ENCODE results near the gene CBLC. TPM values are rescaled to one million over a fixed set of nuclear protein-coding genes. Genes with fewer than 3 reads are reported as not detected.
A peak's percentile ranks its signal among the peaks of the same experiment; 100 is the strongest.

Gene CBLC
- not detected for polyA plus RNA-seq (ENCODE audit: low read depth in 6 of 6)

DNA sequence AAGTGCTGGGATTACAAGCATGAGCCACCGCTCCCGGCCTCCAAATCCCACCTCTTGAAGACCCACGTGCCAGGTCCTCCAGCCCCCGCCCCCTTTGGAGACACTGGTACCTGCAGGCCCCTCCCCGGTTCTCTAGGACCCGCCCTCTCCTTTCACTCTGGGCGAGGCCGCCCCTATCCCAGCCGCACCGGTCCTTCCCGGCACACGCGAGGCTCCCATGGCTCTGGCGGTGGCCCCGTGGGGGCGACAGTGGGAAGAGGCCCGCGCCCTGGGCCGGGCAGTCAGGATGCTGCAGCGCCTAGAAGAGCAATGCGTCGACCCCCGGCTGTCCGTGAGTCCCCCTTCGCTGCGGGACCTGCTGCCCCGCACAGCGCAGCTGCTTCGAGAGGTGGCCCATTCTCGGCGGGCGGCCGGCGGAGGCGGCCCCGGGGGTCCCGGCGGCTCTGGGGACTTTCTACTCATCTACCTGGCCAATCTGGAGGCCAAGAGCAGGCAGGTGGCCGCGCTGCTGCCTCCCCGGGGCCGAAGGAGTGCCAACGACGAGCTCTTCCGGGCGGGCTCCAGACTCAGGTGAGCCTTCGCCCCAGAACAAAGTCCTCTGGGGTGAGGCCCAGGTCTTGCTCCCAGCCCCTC, at the start of gene CBLC:
CBLC (plus strand) TSS at position 176 of the 633 bp plus-strand sequence; CDS start at position 218, 42 bp downstream.
- no peaks in the 10 kb centered on the region for H3K9me3 Mint-ChIP-seq
- ATAC-seq (ENCODE audit: low read depth in 2 of 2) (no peak), DNase-seq (no peak)
- no peaks in the 10 kb centered on the region for H3K36me3 Mint-ChIP-seq
- H3K27me3 Mint-ChIP-seq: peaks cover 0 to 11% (median 5%) of the 10 kb centered on the region in 3 donors
- peaks cover 0 to 4% (median 2%) of the 10 kb centered on the region in 3 donors for H3K4me1 Mint-ChIP-seq
- H3K4me3 Mint-ChIP-seq: peak within 1 kb of the TSS in 2 of 8 donors; percentile 35 to 37
- peak within 1 kb of the TSS in 1 of 6 donors; percentile 49 for H3K27ac Mint-ChIP-seq

DNA sequence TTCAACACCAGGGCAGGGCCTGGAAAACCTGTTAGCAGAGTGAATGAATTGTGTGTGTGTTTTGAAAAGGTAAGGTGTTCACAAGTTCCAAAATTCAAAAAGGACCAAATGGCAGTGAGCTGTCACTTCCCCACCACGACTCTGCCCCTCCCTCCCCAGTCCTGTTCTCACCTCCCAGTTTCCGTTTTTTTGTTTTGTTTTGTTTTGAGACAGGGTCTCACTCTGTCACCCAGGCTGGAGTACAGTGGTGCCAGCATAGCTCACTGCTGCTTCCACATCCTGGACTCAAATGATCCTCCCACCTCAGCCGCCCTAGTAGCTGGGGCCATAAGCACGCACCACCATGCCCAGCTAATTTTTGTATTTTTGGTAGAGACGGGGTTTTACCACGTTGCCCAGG, 49.5 kb upstream of the CBLC start:
- H3K9me3 Mint-ChIP-seq: peaks cover 0 to 2% (median 0%) of the 10 kb centered on the region in 7 donors
- DNase-seq (no peak), ATAC-seq (ENCODE audit: low read depth in 2 of 2) (no peak)
- H3K4me1 Mint-ChIP-seq: peaks cover 22 to 49% (median 47%) of the 10 kb centered on the region in 3 donors
- H3K27me3 Mint-ChIP-seq: peaks cover 0 to 8% (median 0%) of the 10 kb centered on the region in 3 donors
- peak overlapping the region in 3 of 8 donors; percentile 29 to 83 (median 41) for H3K4me3 Mint-ChIP-seq
- no peaks in the 10 kb centered on the region for H3K36me3 Mint-ChIP-seq
- peak overlapping the region; percentile 15 to 70 (median 52) for H3K27ac Mint-ChIP-seq

GRCh38 chr19:44729516-44730033, 48.1 kb upstream of the CBLC start:
- DNase-seq (no peak), ATAC-seq (ENCODE audit: low read depth in 2 of 2) (peak; percentile 86 to 90)
- peaks cover 0 to 4% (median 0%) of the 10 kb centered on the region in 3 donors for H3K27me3 Mint-ChIP-seq
- peak overlapping the region in 7 of 8 donors; percentile 7 to 61 (median 37) for H3K4me3 Mint-ChIP-seq
- peaks cover 17 to 36% (median 33%) of the 10 kb centered on the region in 3 donors for H3K4me1 Mint-ChIP-seq
- no peaks in the 10 kb centered on the region for H3K36me3 Mint-ChIP-seq
- H3K27ac Mint-ChIP-seq: peak overlapping the region in 5 of 6 donors; percentile 28 to 92 (median 73)
- peaks cover 0 to 2% (median 0%) of the 10 kb centered on the region in 7 donors for H3K9me3 Mint-ChIP-seq

GRCh38 chr19:44731081-44731480, 46.6 kb upstream of the CBLC start:
- Mint-ChIP-seq H3K27ac (no peak overlapping the region), H3K4me1 (peaks cover 13 to 26% (median 22%) of the 10 kb centered on the region in 3 donors), H3K27me3 (no peaks in the 10 kb centered on the region), H3K36me3 (no peaks in the 10 kb centered on the region), H3K4me3 (no peak overlapping the region), H3K9me3 (peaks cover 0 to 2% (median 0%) of the 10 kb centered on the region in 7 donors)
- DNase-seq (no peak), ATAC-seq (ENCODE audit: low read depth in 2 of 2) (no peak)

DNA sequence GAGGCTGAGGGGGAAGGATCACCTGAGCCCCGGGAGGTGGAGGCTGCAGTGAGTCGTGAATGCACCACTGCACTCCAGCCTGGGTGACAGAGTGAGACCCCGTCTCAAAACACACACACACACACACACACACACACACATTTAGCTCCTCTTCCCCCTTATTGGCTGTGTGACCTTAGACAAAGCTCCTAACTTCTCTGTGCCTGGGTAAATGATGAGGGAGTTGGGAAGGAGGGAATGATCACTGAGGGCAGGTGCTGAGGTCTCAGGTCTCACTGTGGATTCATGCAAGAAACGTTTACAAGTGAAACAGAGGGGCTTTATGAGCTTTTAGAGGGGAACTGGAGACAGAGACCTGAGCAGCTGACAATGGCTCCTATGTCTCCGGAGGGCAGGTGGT, 46.1 kb upstream of the CBLC start:
- peaks cover 0 to 2% (median 0%) of the 10 kb centered on the region in 7 donors for H3K9me3 Mint-ChIP-seq
- H3K36me3 Mint-ChIP-seq: no peaks in the 10 kb centered on the region
- no peak for ATAC-seq (ENCODE audit: low read depth in 2 of 2)
- peak overlapping the region in 1 of 6 donors; percentile 71 for H3K27ac Mint-ChIP-seq
- no peak for DNase-seq
- peaks cover 13 to 26% (median 23%) of the 10 kb centered on the region in 3 donors for H3K4me1 Mint-ChIP-seq
- H3K27me3 Mint-ChIP-seq: no peaks in the 10 kb centered on the region
- no peak overlapping the region for H3K4me3 Mint-ChIP-seq

DNA sequence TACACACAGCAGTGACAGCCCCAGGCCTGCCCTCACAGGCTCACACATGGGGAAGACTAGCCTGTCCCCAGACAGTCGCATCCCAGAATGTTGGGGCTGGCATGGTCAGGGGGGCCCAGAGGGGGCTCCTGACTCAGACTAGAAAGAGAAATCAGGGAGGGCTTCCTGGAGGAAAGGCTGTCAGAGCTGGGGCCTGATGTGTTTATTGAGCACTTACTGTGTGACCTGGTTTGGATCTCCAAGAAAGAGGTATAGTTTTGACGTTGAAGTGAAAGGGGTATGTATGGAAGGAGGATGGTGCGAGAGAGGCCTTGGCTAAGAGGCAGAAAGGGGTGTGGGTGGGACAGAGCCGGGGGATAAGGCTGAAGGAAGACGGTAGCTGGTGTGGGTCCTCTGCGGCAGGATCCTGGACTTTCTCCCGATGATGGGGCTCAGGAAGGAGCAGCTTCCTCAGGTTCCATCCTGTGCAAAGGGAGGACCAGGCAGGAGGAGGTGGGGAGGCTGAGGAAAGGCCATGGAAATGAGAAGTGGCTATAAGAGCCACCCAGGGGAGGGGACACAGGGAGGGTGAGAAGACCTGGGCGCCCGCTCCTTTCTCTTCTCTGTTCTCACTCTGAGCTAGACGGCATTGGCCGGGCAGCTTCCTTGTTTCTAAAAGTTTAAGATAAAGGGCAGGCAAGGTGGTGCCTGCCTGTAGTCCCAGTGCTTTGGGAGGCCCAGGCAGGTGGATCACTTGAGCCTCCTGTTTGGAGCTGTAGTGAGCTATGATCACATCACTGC, 45.3 kb upstream of the CBLC start:
- H3K4me3 Mint-ChIP-seq: no peak overlapping the region
- peaks cover 13 to 32% (median 30%) of the 10 kb centered on the region in 3 donors for H3K4me1 Mint-ChIP-seq
- H3K9me3 Mint-ChIP-seq: peaks cover 0 to 2% (median 0%) of the 10 kb centered on the region in 7 donors
- ATAC-seq (ENCODE audit: low read depth in 2 of 2) (no peak), DNase-seq (no peak)
- peak overlapping the region in 1 of 6 donors; percentile 44 for H3K27ac Mint-ChIP-seq
- H3K27me3 Mint-ChIP-seq: no peaks in the 10 kb centered on the region
- no peaks in the 10 kb centered on the region for H3K36me3 Mint-ChIP-seq

GRCh38 chr19:44734357-44734756, 43.3 kb upstream of the CBLC start:
- no peak overlapping the region for H3K4me3 Mint-ChIP-seq
- H3K27ac Mint-ChIP-seq: no peak overlapping the region
- H3K27me3 Mint-ChIP-seq: no peaks in the 10 kb centered on the region
- H3K9me3 Mint-ChIP-seq: no peaks in the 10 kb centered on the region
- ATAC-seq (ENCODE audit: low read depth in 2 of 2): no peak
- no peaks in the 10 kb centered on the region for H3K36me3 Mint-ChIP-seq
- peaks cover 4 to 27% (median 16%) of the 10 kb centered on the region in 3 donors for H3K4me1 Mint-ChIP-seq
- DNase-seq: no peak

- H3K27me3 Mint-ChIP-seq: no peaks in the 10 kb centered on the region
- no peaks in the 10 kb centered on the region for H3K9me3 Mint-ChIP-seq
- no peak overlapping the region for H3K4me3 Mint-ChIP-seq
- DNase-seq: no peak
- no peaks in the 10 kb centered on the region for H3K36me3 Mint-ChIP-seq
- ATAC-seq (ENCODE audit: low read depth in 2 of 2): no peak
- no peak overlapping the region for H3K27ac Mint-ChIP-seq
- peaks cover 0 to 24% (median 9%) of the 10 kb centered on the region in 3 donors for H3K4me1 Mint-ChIP-seq
These were observed 42.7 kb upstream of the CBLC start for GRCh38 chr19:44735011-44735410.

DNA sequence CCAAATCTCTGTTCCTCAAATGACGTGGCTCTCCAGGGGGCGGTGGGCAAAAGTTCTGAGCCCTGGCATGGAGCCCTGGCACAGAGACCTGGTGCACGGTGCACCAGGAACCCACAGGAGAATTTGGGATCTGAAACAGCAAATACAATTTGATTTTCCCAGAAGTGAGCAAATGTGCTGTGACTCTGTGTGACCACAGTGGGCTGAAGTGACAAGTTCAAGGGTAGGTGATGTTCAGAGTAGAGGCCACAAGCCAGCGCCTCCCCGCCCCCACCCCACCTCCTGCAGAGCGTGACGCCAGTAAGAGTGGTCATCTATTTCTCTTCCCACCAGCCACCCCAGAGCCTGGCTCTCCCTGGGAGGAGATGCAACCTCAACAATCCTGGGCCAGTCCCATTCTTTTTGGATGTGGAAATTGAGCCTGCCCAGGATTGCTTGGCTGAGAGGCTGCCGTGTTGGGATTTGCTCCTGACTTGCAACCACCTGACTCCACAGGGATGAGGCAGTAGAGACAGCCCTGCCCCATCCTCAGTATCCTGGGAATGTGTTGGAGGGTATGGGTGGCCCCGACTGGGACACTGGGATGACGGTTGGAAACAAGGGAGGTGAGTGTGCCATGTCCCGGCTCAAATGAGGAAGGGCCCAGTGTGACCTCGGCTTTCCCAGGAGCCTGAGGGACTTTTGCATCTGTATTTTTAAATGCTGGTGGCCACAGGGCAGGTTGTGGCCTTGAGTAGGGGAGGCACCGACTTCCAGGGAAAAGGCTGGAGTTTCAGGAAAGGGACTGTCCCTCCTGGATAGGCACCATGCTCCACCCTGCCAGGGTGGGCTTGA, 40.2 kb upstream of the CBLC start:
- Mint-ChIP-seq H3K4me3 (peak overlapping the region in 2 of 8 donors; percentile 29 to 62), H3K36me3 (no peaks in the 10 kb centered on the region), H3K9me3 (no peaks in the 10 kb centered on the region), H3K4me1 (peaks cover 5 to 26% (median 26%) of the 10 kb centered on the region in 3 donors), H3K27me3 (no peaks in the 10 kb centered on the region), H3K27ac (peak overlapping the region in 2 of 6 donors; percentile 39 to 58)
- no peak for ATAC-seq (ENCODE audit: low read depth in 2 of 2)
- no peak for DNase-seq

GRCh38 chr19:44738136-44738535, 39.6 kb upstream of the CBLC start:
- H3K4me1 Mint-ChIP-seq: peaks cover 10 to 31% (median 29%) of the 10 kb centered on the region in 3 donors
- no peak overlapping the region for H3K4me3 Mint-ChIP-seq
- no peaks in the 10 kb centered on the region for H3K9me3 Mint-ChIP-seq
- DNase-seq (no peak), ATAC-seq (ENCODE audit: low read depth in 2 of 2) (no peak)
- peak overlapping the region in 2 of 6 donors; percentile 35 to 43 for H3K27ac Mint-ChIP-seq
- no peaks in the 10 kb centered on the region for H3K36me3 Mint-ChIP-seq
- H3K27me3 Mint-ChIP-seq: no peaks in the 10 kb centered on the region

- peak in 1 of 2 donors; percentile 28 for ATAC-seq (ENCODE audit: low read depth in 2 of 2)
- Mint-ChIP-seq H3K9me3 (no peaks in the 10 kb centered on the region), H3K4me1 (peaks cover 10 to 31% (median 30%) of the 10 kb centered on the region in 3 donors), H3K27ac (peak overlapping the region in 3 of 6 donors; percentile 35 to 59 (median 43)), H3K4me3 (no peak overlapping the region), H3K27me3 (no peaks in the 10 kb centered on the region), H3K36me3 (no peaks in the 10 kb centered on the region)
- DNase-seq: no peak
These were observed 38.8 kb upstream of the CBLC start for GRCh38 chr19:44738603-44739558.

DNA sequence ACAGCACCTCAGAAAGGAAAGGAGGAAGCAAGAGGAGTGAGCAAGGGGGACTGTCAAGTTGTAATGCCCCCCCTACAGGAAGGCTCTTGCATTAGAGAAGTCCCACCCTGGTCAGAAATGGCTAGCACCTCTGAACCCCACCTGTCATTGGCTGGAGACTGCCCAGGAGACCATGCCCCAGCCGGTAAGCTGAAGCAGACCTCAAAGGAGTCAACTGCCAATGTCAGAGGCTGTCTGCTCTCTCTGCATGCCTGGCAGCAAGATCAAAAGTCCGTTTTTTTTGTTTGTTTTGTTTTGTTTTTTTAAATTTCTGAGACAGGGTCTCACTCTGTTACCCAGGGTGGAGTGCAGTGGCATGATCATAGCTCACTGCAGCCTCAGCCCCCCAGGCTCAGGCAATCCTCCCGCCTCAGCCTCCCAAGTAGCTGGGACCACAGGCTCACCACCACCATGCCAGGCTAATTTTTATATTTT, 37.3 kb upstream of the CBLC start:
- Mint-ChIP-seq H3K4me1 (peaks cover 10 to 37% (median 30%) of the 10 kb centered on the region in 3 donors), H3K27ac (no peak overlapping the region), H3K27me3 (no peaks in the 10 kb centered on the region), H3K9me3 (no peaks in the 10 kb centered on the region), H3K4me3 (peak overlapping the region in 1 of 8 donors; percentile 13), H3K36me3 (no peaks in the 10 kb centered on the region)
- DNase-seq: no peak
- ATAC-seq (ENCODE audit: low read depth in 2 of 2): peak; percentile 46 to 62

Measured in naive B cell (primary cell).